Suppressor macrophage (primary cell): ENCODE measurements around the gene SBF1.

Source experiments
- DNase-seq, 4 experiments: peaks; one replicate each; pipeline ENCODE4 v3.0.0-alpha.2; 2020 to 2022

Gene SBF1

DNA sequence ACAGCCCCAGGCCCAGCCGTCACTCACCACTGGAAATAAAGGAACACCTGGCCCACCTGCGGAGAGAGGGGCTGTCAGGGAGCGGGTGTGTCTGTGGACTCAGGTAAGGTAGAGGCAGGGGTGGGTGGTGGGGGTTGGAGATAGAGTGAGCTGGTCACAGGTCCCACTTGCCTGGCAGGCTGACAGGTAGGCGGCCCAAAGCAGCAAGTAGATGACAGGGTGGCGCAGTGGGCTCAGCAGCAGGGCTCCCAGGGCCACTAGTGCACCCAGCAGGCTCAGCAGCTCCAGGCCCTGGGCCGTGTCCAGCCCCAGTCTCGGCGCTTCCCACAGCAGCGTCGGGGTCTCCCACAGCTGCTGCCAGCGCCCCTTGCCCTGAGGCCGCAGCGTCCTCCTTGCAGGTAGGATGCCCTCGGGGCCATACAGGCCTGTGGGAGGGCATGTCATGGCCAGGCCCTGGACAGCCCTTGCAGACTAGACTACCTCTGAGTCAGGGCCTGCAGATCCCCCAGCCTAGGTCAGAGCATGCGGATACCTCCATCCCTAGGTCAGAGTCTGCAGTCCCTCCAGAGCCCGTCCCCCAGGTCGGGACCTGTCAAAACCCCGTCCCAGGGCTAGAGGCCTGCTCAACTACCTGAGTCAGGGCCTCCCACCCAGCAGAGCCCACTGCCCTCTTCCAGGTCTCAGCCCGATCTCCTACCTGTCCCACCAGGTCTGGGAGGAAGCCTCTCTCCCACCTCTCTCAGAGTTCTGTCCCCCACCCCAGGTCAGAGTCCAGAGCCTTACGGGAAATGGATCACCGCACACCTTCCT, 32.0 kb upstream of the SBF1 start:
- no peak for DNase-seq

DNA sequence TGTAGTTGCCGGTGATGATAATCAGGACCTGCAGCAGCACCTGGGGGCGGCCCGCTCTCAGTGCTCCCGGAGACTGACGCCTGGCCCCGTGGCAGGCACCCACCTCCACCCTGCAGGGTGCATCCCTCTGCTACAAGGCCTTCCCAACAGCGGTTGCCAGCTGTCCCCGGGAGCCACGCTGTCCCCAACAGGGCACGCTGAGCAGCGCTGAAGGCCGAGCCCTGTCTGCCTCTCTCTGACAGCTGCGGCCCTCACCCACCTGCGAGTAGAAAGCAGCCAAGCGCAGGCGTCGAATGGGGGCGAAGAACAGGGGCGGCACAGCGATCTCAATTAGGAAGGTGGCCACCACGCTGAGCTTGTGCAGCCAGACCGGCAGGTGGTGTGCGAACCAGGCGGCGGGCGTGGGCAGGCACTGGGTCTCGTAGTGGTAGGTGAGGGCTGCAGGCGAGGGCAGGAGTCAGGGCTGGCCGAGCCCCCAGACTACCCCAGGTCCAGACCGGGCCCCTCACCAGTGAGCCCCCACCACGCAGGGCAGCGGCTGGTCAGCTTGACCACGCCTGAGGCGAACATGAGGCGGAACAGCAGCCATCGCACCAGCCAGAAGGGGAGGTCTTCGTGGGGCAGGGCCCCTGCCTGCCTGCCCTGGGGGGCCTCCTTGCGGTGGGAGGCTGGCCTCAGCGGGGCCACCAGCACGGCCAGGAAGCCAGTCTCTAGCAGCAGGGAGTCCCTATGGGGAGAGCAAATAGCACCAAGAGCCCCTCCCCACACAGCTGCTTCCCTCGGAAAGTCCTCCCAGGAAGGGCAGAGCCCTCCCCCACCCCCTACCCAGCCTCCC, 31.2 kb upstream of the SBF1 start:
- DNase-seq, result no peak

DNA sequence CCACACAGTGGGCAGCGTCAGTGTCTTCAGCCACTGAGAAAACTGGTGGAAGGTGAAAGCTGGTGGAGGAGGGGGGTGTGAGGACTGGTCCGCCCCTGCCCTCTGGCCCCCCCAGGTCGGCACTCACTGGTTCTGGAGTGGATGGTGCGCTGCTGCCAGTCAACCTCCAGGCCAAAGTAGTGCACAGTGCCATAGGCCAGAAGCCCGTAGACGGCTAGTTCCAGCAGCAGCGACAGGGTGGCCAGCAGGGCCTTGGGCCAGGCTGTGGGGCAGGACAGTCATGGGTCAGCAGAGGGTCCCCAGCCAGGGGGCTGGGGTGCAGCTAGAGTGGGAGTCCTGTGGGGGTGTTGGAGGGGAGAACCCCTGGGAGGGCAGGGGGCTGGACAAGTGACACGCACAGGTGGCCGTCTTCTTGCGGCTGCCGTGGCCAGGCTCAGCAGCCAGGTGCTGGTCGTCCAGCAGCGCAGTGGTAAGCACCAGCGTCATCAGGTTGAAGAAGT, 30.5 kb upstream of the SBF1 start:
- no peak for DNase-seq

DNA sequence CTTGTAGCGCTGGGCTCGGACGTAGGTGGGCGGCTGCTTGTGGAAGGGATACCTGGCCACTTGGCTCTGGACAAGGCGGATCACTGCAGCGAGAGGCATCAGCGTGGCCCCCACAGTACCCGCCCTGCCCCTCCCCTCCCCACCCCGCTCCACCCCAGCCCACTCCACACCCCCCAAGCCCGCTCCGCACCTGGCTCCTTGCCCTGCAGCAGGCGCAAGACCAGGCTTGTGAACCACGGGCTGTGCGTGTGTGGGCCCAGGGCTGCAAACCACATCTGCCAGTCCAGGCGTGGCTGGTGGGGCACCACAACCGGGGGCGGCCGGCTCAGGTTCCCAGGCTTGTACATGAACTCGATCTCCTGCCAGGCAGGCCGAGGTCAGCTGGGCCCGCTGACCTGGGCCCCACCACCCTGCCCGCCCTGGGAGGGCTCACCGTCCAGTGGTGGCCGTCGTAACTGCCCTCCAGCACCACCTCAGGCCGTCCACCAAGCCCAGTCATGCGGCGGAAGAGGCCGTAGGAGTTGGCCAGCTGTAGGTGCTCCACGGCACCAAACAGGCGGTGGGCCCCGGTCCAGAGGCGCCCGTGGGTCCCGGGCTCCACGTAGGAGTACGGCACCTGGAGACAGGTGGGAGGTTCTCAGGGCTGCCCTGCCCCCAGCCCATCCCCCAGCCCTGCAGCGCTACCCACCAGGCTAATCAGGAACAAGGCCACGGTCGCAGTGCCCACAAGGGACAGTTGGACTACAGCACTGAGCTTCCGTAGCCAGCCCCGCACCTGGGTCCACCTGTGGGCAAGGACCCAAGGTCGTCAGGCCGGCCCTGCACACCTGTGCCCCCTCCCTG, 29.8 kb upstream of the SBF1 start:
- no peak for DNase-seq

DNA sequence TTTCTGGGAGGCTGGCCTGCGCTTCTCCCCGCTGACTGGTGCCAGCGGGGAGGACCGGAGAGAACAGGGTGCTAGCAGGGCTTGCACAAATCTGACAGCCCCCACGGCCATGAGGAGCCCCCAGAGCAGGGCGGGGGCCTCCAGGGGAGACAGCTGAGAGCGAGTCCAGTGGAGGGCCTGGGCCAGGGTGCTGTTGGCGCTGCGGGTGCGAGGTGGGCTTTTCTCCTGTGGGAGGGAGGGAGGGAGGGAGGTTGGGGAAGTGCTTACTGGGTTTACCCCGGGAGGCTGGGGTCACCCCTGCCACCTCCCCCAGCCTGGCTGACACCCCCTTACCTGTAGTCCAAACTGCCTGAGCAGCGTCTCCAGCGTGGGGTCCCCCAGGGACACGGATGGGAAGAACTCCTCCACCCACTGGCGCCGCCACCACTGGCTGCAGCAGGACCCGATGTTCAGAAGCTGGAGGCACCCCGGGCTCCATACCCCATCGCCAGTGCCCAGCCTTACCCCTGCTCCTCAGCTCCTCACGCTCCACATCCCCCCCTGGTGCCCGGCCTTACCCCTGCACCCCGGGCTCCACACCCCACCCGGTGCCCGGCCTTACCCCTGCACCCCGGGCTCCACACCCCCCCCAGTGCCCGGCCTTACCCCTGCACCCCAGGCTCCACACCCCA, 28.8 kb upstream of the SBF1 start:
- DNase-seq, result no peak

DNA sequence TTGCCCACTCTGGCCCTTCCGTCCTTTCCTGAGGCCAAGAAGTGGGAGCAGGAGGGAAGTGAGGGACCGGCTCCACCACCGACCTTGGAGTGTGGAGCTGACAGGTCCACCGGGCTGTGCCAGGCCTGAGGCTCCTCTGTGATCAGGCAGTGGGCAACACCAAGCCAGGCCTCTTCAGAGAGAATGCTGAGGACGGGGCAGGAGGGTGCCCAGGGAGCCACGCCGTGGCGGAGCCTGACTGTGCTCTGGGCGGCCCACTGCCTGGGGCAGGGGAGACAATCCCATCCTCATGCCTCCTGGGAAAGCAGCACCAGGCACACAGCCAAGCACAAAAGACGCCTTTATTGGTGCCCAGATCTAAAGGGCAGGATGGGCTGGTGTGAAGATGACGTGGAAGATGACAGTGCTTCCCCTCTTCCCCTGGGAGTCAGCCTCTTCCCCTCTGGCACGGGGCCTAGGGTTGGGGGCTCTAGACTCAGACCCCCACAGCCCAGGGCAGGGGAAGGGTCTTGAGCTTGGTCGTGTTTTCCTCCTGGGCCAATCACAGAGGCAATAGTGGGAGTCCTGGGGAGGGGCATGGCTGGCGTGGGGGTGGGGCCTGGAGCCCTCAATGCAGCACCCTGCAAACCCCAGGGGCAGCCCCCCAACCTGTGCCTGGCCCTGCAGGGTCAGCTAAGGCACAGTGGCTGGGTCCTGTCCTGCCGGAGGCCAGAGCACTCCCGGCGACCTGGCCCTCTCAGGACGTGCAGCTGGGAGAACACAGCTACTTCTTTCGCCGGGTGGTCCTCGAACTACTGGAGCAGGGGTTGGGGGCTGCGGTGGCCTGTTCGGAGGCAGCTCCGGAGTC, 28.0 kb upstream of the SBF1 start:
- no peak for DNase-seq

DNA sequence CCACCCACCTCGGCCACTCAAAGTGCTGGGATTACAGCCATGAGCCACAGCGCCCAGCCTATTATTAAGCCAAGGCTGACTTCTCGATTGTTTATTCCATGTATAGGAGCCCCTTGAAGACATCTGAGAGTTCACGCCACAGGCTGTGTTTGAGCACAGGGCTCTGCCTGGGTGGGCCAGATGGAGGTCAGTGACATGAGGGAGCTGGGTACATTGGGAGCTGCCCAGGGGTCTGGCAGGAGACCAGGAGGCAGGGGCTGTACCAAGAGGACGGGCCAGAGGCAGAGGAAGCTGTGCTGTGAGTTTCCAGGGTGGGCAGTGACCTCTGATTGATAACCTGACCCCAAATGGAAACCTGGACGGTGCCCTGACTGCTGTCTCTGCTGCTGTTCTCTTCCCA, 27.3 kb upstream of the SBF1 start:
- no peak for DNase-seq

DNA sequence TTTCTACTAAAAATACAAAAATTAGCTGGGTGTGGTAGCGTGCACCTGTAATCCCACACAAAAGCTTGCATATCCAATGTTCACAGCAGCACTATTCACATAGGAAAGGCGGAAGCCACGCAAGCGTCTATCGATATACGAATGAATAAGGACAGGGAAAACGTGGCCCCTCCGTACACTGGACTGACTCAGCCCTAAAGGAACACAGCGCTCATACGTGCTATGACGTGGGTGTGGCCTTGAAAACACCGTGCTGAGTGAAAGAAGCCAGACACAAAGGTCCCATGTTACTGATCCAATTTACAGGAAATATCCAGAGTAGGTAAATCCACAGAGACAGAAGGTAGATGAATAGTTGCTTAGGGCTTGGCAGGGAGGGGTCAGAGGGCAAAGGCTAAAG, 25.6 kb upstream of the SBF1 start:
- DNase-seq, result no peak

DNA sequence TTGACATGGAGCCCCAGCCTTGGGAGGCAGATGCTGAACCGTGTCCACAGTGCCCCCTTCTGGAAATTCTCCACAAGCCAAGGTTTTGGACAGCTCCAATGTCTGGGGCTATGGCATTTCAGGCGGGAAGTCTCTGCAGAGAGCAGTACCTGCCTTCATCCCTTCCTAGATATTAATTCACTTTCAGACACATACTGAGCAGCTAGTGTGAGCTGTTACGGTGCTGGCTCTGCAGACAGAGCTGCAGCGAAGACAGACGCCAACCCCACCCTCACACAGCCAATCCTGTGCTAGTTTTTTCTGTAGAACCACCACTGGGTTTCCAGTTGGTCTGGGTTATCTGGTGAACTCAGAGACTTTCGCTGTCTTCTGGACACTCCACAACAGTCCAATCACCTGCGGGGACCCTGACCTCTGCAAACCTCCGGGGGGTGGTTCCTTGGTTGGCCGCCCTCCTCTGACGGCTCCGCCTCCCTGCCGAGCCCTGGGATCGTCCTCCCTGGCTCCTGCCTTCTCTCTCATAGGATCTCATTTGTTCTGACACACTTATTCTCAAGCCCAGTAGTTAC, 23.6 kb upstream of the SBF1 start:
- DNase-seq, result peak; percentile 77 to 89 (median 85)

DNA sequence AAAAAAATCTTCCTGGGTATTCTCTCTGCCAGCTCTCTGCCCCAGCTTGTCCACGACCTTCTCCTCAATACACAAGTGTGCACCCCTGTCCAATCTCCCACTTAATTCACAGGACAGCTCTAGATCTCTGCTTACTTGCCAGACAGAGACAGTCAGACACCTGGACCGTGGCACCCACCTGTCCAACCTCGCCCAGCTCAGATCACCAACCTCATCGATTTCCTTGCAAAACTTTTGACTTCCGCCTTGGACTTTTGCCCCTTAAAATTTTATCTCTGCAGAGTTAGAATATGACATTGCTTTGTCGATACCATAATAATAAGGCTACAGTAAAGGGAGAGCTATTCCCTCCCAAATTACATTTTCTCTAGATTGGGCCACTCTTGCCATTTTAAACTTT, 22.3 kb upstream of the SBF1 start:
- DNase-seq, result no peak

DNA sequence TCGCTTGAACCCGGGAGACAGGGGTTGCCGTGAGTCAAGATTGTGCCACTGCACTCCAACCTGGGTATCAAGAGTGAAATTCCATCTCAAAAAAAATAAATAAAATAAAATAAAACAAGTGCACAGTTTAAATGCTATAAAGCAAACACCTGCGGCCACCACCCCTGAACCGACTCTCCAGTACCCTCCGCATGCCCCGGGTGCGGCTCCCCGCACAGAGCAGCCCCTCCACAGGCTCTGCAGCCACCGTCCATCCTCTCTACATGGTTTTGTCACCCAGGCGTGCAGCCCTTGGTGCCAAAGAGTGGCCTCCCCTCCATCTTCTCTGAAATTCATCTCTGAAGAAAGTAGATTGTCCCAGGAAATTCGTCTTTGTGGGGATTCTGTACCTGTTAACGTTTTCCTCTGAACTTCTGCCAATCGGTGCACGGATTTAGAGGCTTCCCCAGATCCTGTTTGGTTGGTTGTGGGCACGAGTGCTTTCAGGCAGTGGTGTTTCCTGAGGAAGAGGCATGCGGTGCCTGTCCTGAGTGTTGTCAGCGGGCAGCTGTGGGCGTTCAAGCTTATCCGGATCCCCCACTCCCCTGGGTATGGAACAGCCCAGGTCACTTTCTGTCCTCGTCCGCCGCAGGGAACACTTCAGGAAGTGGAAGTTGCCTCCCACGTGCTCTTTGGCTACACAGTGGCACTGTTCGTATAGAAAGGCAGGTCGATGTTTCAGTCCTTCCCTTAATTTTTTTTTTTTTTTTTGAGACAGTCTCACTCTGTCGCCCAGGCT, 15.9 kb upstream of the SBF1 start:
- peak; percentile 81 to 91 (median 89) for DNase-seq

DNA sequence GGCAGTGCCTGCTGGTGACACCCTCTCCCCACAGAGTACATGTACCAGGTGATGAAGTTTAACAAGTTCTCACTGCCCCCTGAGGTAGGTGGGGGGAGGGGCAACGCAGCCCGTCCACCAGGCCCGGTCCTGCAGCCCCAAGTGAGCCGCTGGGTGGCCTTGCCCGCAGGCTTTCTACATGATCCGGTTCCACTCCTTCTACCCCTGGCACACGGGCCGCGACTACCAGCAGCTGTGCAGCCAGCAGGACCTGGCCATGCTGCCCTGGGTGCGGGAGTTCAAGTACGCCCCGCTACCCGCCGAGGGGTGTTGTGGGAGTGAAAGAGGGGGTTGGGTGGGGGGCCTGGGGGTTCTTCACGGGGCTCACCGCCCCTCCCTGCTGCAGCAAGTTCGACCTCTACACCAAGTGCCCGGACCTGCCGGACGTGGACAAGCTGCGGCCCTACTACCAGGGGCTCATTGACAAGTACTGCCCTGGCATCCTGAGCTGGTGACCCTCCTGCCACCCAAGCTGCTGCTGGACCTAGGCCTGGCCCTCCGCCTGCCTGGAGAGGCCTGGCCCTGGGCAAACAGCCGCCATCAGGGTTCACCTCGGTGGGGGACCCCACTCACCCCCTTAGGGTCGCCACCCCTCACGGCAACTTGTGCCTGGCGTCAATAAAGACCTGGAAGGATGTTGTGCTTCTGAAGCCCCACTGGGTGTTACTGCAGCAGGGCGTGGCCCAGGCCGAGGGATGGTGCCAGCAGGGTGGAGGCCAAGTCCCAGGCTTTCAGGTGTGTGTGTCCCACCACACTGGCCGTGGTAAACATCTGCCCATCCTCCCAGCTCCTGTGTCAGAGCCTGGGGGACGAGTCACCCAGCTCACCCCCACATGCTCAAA, 14.8 kb upstream of the SBF1 start:
- no peak for DNase-seq

DNA sequence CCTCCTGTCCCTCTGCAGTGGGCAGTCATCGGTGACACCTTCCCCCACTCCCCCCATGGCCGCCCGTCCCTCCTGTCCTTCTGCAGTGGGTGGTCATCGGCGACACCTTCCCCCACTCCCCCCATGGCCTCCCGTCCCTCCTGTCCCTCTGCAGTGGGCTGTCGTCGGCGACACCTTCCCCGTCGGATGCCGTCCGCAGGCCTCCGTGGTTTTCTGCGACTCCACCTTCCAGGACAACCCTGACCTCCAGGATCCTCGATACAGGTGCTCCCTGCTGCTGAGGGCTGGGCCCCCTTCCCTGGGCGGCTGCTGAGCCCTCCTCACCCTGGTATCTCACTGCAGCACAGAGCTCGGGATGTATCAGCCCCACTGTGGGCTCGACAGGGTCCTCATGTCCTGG, 14.1 kb upstream of the SBF1 start:
- DNase-seq, result no peak

DNA sequence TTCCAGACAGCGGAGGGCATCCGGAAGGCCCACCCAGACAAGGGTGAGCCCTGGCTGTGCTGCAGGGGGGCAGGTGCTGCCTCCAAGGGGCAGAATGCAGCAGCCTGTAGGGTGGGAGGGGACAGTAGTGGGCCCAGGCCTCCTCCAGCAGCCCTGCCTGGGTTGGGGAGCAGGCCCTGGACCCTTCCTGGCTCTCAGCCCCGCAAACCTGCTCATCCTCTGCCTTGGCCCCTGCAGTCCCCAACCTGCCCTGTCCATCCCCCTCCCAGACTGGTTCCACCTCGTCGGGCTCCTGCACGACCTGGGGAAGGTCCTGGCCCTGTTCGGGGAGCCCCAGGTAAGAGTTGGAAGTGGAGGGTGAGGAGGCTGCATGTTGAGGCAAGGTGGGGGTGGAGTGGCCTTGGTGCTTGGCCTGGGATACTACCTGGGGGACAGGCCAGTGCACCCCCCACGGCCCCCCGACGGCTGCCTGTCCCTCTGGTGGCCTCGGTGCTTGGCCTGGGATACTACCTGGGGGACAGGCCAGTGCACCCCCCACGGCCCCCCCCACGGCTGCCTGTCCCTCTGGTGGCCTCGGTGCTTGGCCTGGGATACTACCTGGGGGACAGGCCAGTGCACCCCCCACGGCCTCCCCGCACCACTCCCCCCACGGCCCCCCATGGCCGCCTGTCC, 13.3 kb upstream of the SBF1 start:
- no peak for DNase-seq

DNA sequence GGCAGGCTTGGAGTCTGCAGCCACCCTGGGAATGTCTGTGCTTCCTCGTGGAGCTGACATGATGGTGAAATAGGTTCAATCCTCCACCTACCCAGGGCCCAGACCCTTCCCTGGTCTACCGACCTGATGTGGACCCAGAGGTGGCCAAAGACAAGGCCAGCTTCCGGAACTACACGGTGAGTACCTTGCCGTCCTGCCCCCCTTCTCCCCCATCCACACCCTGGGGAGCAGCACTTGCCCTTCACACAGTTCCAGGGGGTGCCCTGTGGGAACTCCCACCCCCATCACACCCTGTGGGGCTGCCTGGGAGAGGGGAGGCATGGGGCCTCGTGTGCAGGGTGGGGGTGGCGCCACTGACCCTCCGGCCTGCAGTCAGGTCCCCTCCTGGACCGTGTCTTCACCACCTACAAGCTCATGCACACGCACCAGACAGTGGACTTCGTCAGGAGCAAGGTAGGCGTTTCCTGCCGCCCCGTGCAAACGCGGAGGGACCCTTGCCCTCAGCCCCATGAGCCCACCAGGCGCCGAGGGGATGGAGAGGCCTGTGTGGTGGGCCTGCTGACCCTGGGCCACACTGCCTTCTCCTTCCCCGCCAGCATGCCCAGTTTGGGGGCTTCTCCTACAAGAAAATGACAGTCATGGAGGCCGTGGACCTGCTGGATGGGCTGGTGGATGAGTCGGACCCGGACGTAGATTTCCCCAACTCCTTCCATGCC, 12.6 kb upstream of the SBF1 start:
- DNase-seq, result no peak

DNA sequence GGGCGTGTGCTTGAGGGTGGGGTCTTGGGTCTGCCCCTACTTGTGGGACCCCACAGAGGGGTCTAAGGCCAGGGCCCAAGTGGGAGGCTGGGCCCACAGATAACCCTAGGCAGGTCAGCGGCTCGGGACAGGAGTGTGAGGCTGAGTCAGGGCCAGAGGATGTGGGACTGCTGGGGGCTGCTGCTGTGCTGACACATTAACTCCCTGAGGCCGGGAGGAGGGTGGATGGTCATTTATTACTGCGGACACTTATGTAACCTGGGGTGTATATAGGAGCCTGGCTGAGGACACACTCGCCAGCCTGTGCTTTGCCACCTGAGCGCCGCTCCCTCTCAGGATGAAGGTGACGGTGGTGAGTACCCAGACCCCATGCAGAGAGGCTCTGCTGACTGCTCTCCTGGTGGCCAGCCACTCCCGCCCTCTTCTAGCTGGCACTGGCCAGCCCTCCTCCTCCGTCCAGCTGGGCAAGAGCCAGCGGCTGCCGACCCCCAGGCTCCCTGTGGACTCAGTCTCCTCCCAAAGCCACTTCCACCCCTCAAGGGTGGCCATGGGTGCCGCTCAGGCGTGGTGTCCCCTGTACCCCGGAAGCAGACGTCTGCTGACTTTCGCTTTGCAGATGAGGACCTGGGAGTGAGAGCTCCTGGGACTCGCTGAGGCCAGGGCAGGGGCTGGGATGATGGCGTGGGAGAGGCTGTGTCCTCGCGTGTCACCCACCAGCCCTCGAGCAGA, 11.9 kb upstream of the SBF1 start, which contains the start of gene MIOX:
MIOX (plus strand) TSS at position 299 of the 729 bp plus-strand sequence; CDS start at position 338, 39 bp downstream.
- DNase-seq, result no peak
